Right kidney (tissue), 1 donor: ENCODE measurements around the gene SLC41A3.
"Not testable (repeated sequence)": the region's sequence is repeated elsewhere in the genome, so short reads cannot be mapped to it uniquely, and the experiment has no call there.

Source experiments
- DNase-seq: peaks from one replicate; pipeline ENCODE4 v3.0.0-alpha.2; 2016

Gene SLC41A3

GRCh38 chr3:126107957-126108675, 24.2 kb upstream of the SLC41A3 start:
- DNase-seq: no peak

GRCh38 chr3:126107203-126107939, 23.4 kb upstream of the SLC41A3 start:
- no peak for DNase-seq

DNA sequence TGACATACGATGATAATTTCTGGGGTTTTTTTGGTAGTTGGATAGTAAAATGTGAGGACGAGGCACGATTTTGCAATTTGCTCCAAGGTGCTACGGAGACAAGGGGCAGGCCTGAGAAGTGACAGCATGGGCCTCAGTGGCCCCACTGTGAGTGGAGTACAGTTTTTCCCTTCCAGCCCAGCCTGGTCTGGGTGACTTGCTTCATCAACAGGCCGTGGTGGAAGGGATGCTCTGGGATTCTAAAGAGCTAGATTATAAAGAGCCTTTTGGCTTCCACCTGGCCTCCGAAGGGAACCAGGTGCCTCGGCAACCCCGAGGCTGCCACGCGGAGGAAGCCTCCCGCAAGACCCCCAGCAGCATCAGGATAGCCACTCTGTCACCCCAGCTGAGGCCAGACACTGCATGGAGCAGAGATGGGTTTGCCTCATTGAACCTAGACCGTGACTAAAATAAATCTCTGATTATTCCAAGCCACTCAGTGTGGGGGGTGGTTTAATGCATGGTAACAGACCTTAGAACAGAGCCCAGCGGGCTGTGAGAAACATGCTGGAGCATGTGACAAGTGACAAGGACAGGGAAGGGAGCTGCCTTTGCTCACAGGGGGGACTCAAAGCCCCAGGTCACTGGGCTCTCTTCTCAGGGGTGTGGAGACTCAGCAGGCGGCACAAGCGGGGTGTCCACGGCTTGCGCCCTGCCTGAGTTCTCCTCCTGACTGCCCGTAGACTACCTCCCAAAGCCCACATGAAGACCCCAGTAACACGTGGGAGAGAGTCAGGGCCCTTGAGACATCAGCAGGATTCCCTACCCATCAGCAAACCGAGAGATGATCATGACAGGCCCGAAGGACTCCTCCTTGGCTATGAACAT, 22.6 kb upstream of the SLC41A3 start:
- no peak for DNase-seq

DNA sequence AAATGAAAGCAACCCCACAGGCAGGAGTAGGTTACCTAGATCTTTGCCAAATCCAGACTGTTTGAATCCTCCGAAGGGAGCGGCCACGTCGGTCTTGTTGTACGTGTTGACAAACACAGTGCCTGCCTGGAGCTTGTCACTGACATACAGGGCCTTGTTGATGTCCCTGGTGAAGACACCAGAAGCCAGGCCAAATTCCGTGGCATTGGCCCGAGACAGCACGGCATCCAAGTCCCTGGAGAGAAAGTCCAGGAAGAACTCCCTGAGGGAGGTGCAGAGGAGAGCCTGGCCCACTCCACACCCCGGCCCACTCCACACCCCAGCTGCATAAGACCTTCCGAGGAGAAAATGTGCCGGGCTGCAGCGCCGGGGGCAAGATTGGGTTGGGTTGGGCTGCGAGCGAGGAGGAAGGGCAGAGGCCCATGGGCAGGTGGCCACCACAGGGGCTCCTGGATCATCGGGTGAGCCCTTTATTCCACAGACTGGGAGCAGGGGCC, 21.8 kb upstream of the SLC41A3 start:
- DNase-seq: no peak

- DNase-seq: no peak
Observed at GRCh38 chr3:126104742-126105605, 21.1 kb upstream of the SLC41A3 start.

DNA sequence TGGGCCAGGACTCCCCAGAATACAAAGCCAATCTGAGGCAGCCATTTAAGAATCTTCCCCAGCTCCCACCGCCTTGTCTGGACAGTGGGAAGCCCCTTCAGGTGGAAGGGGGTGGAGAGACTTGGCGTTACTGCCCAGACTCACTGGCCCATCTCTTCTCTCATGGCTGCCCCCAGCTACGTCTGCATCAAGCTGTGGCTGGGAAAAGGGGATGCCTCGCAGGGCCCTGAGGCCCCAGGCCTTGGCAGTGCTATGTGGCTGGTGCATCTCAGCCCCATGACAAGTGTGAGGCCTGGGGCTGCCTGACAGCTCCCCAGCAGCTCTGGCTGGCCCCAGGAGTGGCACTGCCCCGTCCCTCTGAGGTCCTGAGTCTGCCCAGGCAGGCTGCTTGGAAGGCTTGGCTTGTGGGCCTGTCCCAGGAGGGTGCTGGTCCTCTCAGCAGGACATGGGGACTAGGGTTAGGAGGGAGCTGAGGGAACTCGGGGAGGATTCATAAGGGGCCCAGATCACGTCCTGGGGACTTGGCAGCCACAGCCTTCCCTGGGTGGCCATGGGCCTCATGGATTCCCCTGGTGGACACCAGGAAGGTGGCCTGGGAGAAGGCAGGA, 20.2 kb upstream of the SLC41A3 start:
- DNase-seq: no peak

GRCh38 chr3:126103121-126104027, 19.4 kb upstream of the SLC41A3 start:
- no peak for DNase-seq

DNA sequence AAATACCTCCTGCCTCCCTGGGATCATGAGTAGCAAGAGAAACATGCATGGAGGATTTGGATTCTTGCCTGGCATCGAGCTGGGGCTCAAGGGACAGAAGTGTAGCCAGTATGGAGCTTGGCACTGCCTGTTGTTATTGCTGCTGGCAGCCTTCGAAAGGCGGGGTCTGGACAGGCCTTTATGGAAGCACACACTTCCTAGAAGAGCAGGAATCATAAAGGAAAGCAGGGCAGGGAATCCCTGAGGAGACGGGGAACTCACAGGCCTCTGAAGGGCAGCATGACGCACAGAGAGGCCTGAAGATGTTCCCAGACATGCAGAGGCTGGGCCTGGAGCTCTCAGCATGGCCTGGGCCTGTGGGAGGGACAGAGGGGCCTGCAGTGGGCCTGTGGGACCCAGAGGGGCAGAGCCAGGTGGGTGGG, 18.6 kb upstream of the SLC41A3 start:
- DNase-seq: no peak

GRCh38 chr3:126102011-126102410, 18.1 kb upstream of the SLC41A3 start:
- no peak for DNase-seq

GRCh38 chr3:126101521-126101982, 17.6 kb upstream of the SLC41A3 start:
- no peak for DNase-seq

DNA sequence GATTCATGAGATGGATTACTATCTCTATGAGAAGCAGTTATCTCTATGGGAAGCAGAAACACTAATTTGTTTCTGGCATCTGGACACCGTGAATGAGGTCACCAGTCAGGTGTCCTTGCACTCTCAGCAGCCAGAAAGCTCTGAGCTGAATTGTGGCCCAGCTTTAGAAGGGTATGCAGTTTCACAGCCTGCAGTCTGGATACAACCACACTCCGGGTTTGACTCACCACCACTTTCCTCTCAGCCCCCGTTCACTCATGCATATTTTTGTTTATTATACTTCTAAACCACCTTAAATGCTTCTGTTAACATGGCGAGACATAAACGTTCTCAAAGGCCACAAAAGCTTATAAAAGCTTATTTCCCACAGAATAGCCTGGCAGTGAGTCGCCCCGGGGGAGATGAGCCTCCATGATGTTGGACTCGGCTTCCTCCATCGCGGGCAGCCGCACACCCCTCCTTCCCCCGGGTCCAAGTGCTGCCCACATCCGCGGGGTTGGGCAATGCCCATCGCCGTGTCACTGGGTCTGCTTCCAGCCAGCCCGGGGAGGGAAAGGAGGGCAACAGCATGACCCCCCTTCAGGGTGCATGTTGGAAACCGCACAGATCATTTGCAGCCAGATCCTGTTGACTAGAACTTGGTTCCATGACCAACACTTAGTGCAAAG, 16.8 kb upstream of the SLC41A3 start:
- DNase-seq: no peak

GRCh38 chr3:126100269-126100633, 16.3 kb upstream of the SLC41A3 start:
- DNase-seq: no peak

DNA sequence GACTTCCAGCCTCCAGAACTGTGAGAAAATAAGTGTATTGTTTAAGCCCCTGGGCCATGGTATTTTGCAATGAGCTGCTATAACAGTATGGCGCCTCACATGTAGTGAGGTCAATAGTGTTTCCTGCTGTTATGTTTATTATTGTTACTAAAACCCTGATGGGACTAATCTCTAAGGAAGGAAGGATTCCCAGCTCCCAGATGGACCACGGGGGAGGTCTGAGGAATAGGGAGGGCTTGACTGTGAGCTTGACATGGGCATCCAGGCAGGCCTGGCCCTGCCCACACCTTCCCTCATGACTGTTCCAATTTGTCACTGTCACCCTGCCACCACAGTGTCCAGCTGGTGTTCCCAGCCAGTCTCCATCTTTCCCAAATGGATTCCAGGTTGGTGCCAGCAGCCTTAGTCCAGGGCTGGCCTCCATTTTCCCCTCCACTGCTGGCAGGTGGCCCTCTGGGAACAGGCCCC, 14.5 kb upstream of the SLC41A3 start:
- no peak for DNase-seq

- DNase-seq: no peak
Observed at GRCh38 chr3:126097801-126098200, 13.9 kb upstream of the SLC41A3 start.

DNA sequence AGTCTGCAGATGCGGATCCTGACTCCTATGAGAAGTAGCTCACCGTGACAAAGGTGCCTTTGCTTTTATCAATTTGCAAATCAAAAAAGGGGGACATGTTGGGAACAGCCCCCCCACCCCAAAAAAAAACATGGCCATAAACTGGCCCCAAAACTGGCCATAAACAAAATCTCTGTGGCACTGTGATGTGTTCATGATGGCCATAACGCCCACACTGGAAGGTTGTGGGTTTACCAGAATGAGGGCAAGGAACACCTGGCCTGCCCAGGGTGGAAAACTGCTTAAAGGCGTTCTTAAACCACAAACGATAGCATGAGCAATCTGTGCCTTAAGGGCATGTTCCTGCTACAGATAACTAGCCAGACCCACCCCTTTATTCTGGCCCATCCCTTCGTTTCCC, 12.3 kb upstream of the SLC41A3 start:
- not testable (repeated sequence) for DNase-seq

DNA sequence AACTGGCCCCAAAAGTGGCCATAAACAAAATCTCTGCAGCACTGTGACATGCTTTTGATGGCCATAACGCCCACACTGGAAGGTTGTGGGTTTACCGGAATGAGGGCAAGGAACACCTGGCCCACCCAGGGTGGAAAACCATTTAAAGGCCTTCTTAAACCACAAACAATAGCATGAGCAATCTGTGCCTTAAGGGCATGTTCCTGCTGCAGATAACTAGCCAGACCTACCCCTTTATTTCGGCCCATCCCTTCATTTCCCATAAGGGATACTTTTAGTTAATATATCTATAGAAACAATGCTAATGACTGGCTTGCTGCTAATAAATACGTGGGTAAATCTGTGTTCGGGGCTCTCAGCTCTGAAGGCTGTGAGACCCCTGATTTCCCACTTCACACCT, 8.2 kb upstream of the SLC41A3 start:
- DNase-seq: not testable (repeated sequence)

DNA sequence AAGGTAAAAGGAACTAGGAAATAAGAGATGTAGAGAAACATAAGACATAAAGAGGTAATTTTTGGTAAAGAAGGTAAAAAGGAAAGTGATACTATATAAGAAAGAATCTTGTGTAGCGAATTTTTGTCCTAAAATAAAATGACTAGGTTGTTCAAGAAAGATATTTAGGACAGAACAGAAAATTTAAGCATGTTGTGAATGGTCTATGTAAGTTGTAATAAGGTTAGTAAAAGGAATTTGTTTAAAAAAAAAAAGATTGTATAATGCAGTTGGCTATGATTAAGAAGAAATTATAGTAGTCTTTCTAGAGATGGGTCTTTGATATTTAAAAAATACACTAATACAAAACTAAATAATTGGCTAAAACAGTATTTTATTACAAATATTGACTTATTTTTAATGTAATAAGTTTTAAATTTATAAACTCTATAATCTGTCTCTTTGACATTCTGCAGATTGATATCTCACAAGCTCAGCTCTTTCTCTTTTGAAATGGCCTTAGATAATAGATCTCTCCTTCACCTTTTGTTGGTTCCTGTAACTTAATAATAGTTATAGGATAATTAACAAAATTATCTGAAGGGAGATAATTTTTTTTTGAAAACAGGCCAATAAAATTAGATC, 3.7 kb upstream of the SLC41A3 start:
- DNase-seq: no peak

DNA sequence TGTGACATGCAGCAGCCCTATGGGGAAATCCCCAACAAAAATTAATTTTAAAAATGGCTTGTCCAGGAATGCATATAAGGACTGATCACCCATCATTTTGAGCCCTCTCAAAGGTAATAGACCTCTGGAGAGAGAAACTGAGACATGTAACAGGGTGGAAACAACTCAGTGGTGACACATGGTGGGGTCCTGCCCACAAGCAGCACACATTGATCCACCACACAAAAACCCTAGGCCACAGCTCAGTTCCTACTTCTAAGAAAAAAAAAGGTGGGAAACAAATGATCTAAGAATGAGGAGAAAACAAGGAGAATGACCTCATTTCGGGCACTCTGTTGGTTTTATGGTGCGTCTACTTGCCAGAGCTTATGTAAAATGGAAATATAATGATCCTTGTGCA, 1.9 kb upstream of the SLC41A3 start:
- no peak for DNase-seq

DNA sequence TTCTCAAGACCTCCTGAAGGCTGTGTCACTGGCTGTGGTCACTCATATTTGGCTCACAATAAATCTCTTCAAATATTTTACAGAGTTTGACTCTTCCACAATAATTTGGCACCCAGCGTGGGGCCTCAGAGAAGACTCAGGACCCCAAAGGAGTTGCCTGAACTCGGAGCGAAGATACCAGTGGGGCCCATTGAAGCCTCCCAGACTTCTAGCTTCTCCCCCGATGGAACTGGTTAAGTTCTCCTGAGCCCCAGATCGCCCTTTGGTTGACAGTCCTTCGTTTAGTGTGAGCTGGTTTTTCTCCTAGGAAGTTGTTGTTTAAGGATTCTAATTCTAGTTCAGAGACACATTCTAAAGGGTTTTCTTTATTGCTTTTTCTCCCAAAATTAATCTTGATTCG, 1.4 kb upstream of the SLC41A3 start:
- no peak for DNase-seq
